Activated gamma-delta T cell (primary cell): ENCODE results near the gene ZCWPW2.

Source experiments
- DNase-seq: peaks from one replicate; lab custom pipeline; 2025; lab: John Stamatoyannopoulos, UW
- total RNA-seq, 2 donors: gene quantifications; one replicate each; lab custom pipeline; 2026; lab: John Stamatoyannopoulos, UW

ZCWPW2 gene, protein sequence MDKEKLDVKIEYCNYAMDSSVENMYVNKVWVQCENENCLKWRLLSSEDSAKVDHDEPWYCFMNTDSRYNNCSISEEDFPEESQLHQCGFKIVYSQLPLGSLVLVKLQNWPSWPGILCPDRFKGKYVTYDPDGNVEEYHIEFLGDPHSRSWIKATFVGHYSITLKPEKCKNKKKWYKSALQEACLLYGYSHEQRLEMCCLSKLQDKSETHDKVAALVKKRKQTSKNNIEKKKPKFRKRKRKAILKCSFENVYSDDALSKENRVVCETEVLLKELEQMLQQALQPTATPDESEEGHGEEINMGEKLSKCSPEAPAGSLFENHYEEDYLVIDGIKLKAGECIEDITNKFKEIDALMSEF
- total RNA-seq, result 1.6 reads per million in 2 donors

DNA sequence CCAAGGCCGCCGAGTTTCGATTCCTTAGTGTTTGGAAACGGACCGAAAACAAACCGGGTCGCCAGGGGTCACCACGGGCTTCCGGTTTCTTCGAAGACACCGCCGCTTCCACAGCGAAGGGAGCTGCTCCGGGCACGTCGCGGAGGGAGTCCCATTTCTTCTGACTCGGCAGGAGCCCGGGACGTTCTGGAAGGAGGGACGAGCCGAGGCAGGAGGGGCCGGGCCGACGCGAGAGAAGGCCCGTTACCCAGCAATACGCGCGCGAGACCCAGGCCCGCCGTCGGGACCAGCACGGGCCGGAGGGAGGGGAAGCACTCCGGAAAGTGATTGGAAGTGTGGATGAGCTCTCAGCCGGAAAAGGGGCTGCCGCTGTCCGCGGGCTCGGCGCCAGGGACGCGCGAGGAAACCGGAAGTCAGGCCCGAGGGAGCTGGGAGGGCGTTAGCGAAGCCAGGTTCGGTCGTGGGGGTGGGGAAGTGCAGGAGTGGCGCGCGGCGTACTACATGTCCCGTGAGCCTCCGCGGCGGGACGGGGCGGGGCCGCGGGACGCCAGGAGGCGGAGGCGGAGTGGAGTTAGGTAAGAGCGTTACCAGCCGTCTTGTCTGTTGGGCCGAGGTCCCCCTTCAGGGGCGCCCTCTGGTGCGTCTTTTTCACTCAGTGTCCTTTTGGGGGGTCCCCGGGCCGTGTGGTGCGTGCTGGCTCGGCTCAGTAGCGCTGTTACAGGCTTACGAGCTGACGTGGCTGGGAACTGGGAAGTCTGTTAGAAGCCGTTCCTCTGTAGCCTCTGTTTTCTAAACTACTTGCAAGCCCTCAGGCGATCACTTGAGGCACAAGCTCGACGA, at the start of gene ZCWPW2, which contains the start of gene AZI2:
ZCWPW2 (plus strand) TSS at position 93 of the 840 bp plus-strand sequence. CDS start 64,348 bp downstream, outside the sequence.
AZI2 (minus strand) TSS at position 196 of the 840 bp plus-strand sequence. CDS start 8,207 bp downstream, outside the sequence.
- peak; percentile 76 for DNase-seq

DNA sequence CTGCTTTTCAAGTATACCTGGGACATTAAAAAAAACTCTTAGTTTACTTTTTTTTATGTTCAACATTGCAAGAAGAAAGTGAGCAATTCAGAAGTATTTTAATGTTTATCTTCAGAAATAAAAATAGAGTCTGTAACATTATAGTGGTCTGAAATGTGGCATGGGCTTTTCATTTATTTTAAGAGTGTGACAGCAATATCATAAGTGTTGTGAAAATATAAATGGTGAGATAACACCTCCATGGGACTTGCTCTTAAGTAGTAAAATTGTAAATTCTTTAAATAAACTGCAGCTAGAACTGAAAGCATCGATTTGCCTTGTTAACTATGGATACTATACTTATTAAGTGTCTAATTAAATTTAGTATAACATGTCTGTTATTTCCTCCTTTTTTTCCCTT, 48.8 kb upstream of the ZCWPW2 start:
- DNase-seq, result no peak

DNA sequence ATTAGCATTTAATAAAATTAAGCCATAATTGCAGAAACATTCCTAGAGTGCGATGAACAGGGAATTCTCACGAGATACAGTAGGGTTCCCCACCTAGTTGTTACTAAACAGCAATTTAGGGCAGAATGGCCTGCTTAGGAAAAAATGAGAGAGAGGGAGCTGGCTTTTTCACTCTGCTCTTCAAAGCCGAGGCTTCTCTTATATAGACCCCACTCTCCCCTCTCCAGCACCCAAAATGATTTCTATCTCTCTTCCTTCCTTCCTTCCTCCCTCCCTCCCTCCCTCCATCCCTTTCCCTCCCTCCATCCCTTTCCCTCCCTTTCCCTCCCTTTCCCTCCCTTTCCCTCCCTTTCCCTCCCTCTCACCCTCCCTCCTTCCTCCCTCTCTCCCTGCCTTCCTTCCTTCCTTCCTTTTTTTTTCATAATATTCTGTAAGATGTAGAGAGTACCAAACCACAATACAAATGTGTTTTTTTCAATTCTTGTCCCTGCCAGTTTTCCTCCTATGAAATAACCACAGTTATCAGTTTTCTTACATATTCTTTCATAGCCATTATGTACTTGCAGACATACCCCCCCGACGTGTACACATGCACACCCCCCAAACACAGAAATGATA, 48.1 kb upstream of the ZCWPW2 start:
- no peak for DNase-seq

DNA sequence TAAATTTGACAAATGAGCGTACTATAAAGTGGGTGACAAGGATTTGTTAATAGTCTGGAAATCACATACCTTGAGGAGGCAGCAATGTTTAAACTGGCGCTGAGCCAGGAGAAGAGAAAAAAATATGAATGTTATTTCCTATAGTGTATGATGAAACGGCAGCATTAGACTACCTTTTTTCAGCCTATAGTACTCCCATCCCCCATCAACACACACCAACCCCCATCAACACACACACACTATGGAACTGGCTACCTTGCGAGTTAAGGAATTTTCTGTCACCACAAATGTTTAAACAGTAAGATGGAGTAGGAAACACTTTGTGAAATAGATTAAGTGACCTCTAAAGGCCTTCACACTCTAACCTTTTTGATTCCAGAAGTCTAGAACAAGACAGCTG, 46.8 kb upstream of the ZCWPW2 start:
- no peak for DNase-seq

DNA sequence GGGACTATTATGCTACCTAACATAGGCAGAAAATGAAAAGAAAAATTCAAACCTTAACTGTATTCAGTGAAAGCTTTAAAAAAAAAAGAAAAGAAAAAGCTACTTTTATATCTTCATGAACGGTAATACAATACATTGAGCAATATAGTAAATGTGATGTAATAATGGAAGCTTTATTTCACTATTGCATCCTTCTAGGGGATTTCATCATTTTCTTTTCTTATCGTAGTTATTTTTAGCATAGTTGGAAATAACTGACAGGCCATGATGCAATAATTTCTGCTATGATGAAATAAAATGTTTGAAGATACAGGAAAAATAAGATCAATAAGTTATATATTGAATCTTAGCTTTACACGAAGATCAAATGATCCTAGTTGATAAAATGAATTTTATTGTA, 40.3 kb upstream of the ZCWPW2 start:
- DNase-seq, result no peak

DNA sequence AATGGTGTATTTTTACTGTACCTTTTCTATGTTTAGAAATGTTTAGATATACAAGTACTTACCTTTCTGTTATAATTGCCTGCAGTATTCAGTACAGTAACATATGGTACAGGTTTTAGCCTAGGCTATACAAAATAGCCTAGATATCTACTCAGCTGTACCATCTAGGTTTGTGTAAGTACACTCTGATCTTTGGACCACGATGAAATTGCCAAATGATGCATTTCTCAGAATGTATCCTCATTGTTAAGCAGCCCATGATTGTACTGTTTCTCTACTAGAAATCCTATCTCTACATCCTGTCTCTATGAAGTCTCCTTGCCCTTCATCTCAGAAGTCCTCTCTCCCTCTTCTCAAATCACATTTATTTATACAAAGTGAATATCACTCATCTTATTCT, 32.8 kb upstream of the ZCWPW2 start:
- no peak for DNase-seq

DNA sequence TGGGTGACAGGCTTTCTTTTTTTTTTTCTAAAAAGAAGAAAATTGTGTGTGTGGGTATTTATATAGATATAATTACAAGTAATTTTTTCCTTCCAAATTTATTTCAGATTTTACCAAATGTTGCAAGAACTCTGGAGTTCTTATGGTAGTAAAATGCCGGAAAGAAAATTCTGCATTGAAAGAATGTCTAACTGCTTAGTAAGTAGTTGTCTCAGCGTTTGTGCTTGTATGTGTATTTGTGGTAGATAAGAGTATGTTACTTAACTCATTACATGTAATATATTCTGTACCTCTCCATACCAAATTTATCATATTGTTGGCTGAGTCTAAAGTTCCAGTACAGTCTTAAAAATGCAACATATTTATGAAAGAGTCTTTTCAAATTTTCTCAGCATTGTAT, 32.3 kb upstream of the ZCWPW2 start:
- DNase-seq, result no peak

DNA sequence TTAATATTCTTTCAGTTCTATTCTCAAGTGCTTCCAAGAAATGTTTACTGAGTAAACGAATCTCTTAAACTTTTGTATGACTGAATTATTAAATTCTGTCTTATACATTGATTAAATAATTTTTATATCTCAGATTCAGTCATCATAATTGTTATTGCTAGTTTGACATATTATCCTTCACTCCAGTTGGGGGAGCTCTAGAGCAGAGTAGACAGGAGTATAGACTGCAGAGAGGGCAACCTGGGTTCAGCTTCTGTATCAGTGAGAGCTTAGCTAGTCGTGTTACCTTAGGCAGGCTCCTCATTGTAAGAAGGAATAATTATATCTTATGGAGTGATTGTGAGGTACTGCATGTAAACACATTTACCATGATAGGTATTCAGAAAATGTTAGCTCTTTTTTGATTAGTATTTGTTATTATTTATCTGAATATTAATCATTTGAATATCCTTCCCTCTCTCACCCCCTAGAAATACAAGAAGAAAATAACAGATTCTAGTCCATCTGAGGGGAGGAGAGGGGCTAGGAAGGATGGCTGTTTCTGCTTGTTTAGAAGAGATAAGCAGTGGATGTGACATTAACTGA, 31.0 kb upstream of the ZCWPW2 start:
- no peak for DNase-seq

DNA sequence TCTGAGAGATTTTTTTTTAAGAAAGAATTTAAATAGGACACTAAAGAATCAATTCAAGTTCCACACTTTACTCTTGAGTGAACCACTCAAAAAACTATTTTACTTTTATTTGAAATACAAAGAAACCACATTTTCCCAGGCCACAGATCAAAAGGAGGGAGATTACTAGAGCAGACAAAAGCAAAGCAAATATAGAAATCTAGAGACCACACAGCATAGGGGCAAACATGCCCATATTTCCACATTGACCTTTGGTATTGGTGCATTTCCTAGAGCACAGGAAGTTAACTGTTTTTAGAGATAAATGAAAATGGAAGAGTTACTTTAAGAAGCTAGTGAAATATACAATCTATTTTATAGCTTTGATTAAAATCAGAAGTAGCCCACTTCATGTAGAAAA, 27.5 kb upstream of the ZCWPW2 start:
- DNase-seq, result no peak

DNA sequence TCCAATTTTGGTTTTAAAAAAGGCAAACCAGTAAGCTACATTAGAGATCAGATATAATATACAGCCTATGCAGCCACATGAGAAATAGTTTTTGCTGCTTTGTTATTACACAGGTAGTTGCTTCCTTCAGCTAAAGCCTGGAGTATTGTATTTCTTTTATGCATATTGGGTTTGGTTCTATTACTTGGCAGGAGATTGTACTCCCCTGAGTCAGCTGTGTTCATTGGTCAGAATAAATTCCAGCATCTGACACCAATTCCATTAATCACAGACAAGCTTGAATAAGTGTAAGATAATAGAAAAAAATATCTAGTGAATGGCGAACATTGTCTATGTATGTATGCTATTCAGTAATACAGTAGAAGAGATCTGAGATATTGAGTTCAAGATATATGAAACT, 26.1 kb upstream of the ZCWPW2 start:
- DNase-seq, result no peak

DNA sequence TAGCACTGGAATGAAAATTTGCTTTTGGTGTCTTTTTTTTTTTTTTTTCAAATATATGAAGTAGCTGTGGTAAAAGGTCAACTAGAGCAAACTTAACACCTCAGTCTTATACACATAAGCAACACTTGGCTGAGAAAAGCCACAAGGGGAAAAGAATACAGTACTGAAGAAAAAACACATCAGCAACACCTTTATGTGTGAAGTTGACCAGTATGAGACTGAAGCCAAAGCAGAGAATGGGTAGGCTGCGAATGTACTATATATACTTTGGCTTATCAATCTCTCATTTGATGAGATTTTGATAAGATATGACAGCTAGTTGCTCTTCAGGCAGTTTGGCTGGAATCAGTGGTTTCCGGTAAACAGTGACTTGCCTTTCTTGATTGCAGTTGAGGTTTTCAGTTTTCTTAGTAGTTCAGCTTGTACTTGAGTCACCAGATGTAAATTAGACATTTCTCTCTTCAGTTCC, 22.0 kb upstream of the ZCWPW2 start:
- DNase-seq, result no peak

DNA sequence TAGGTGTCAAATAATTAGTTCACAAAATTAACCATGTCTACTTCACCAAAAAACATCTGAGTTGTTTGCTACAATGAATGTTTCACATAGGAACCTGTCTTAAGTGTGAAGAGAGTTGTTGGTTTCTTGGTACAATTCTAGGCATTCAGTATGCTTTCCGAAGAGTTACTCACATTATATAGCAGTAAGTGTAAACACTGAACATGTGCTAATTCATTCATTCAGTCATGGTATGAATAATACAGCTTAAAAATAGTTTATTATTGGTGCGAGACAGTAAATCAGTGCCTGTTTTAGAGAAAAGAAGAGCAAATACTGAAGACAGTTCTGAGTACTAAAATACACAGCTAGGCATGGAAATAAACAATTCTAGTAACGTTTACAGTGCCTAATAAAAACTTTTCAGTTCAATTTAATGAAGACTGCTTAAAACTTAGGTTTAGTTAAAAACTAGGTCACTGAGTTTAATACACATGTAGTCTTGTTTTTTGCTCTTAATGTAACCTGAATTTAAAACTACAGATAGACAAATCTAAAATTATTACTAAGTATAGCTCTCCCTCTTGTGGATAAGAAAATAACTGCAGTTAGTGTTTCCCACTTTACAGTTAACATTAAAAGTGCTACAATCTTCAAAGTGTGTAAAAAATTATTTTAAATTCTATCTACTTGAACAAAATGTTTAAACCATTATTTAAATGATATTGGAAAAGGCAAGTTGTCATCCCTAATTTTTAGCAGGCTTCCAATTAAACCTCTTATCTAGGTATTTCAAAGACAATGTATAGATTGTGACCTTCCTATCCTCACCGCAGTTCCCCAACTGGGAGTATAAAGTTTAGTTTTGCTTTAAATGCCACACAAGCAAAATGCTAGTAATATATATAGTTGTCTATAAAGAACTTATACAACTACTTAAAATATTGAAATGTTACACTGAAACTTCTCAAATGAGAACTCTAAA, 20.1 kb upstream of the ZCWPW2 start:
- DNase-seq, result no peak

DNA sequence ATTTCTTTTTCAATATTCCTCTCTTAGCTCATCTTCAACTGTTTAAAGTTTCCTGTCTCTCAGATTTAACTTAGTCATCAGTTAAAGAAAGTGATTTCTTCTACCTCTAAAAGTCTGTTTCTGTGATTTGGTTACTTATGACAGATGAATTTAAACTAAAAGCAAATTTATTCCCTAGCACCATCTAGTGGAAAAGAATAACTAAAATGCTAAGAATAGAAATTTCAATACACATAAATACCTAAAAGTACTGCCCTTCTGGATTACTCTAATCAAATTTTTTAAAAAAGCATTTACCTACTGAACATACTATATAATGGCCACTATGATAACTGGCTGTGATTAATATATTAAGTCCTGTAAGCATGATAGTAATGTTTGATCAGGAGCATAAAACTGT, 14.0 kb upstream of the ZCWPW2 start:
- DNase-seq, result no peak

DNA sequence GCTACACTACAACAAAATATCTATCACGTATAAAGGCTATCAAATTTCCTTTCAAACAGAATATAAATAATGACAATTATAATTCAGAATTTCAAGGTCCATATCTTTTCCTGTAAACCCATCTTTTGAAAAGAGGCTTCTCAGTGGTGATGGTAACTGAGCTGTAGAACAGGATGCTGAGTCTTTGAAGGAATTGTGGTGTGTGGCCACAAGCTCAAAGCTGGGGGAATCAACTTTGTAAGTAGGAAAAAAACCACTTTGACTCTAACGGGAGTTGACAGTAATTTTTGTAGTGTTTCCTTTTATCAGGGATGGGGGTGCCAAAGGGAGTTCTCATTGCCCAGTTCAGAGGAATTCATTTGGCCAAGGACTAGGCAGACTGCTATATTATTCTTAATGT, 13.3 kb upstream of the ZCWPW2 start:
- no peak for DNase-seq

DNA sequence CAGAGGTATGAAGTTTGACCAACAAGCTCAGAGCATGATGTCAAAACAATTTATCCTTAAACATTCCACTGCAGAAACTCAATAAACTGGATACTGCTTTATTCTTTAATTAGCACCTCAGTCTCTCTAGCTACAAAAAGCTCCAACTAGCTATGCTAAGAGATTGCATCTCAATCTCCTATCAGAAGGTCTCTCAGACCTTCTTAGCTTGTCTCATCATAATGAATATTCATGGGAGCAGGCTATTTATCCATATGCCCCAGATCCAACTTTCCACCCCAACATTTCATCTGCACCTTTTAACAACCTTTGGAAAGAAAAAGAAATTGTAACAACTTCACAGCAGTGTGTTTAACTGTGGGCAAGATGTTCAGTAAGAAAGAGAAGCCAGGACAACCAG, 11.3 kb upstream of the ZCWPW2 start:
- DNase-seq, result no peak

DNA sequence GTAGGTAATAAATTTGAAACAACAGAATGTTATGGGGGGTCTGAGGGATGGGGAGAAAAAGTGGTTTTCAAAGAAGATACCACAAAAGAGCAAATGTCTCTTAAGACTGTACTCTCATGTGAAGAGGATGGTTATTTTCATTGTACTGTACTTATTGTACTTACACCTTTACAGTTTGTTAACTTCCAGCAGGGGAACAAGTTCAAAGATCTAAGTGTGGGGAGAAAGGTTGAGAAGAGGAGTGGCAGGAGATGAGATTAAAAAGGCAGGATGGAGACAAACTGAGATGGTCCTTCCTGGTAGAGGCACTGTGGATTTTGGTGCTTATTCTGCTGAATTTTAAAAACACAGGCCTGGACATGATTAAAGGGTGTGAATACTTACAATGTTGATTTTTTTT, 5.4 kb upstream of the ZCWPW2 start:
- no peak for DNase-seq

DNA sequence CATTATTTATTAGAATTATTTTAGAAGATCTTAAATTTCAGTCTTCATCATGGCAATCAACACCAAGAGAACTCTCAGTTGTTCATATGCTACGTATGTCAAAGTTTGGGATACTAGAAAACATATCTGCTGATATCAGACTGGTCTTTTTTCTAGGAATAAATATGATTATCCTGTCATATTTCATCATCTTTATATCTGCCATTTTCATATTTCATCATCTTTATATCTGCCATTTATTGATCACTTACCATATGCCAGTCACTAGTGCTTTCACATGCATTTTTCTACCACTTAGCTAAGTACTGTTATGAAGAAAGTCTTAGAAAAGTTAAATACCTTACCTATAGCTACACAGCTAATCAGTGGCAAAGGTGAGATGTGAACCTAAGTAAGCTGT, 2.8 kb upstream of the ZCWPW2 start:
- no peak for DNase-seq

DNA sequence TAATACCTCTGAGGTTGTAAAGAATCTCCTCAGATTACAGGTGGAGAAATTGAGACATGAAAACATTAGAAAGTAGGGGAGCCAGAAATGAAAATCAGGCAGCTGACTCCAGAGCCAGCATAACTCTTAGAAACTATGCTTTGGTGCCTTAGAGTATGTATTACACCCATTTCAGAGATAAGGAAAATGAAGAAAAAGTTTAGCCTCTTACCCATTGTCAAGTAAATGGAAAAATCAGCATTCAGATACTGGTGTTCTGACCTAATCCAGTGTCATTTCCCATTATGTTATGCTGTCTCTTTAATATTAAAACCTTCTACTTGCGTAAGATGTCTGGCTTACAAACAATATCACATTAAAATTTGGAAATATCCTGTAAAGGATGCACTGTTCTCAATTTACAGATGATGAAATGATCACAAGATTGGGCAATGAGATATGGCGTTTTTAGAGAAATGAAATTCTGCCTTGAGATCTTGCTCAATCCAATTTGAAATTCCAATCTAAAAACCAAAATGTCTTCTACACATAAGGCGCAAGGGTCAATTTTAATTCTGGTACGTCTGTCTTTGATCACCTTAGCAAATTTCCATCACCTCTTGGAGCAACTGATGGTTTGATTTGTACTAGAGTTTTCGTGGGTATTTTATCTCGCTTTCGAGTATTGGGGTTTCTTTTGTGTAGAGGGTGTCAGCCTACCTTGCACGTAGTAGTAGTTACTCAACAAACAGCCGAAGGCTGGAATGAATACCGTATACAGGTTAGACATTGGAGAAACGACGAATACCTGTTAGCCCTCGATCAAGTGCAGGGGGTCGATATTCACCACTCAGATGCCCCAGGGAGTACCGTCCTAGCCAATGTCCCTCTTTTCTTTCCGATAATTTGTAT, 902 bp upstream of the ZCWPW2 start:
- DNase-seq, result no peak

DNA sequence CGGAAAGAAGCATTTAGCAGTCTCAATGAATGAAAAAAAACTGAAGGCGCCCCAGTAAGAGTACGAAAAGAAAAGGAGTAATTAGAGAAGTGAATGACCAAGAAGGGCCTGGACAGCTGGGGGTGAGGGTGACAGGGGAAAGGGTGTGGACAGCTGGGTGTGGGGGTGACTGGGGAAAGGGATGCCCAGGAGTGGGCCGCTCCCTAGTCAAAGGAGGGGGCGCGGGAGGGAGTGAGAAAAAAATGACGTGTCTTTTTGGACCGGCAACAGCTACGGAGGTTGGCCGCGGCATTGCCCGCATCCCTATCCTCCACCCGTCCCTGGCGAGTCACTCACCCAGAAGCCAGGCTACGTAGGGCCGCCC, 274 bp upstream of the ZCWPW2 start:
- no peak for DNase-seq

DNA sequence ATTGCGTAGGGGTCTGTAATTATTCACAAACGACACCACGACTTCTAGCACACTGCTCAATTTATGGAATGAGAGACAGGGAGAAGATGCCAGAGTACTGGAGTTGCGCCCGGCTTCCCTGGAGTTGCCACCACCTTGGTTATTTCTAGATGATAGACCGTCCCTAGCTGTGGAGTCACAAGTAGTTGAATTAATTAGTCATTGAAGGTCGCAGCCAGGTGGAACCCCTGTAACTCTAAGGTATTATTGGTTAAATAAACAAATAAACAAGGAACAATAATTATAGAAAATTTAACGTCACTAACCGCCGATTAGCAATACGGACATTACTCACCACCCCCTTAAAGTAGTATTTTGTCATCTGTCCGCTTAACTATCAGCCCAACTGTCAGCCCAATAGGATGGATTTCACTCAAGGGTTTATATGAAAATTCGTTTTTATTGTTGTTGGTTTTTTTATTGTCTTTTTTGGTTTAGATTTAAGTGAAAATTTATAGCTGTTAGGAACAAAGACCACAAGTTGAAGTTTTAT, 1.0 kb downstream of the ZCWPW2 start:
- DNase-seq, result no peak
